GM12892 (cell line): ENCODE data around the gene ZNF30.

Experiments used
- POLR2AphosphoS5 ChIP-seq: IDR thresholded peaks from 2 replicates; pipeline ENCODE4 v1.6.1; 2011; ENCODE audit warnings: low read depth, low read length, control low read depth
- TAF1 ChIP-seq: IDR thresholded peaks from 2 replicates; pipeline ENCODE4 v1.6.1; 2011; ENCODE audit warnings: low read depth, mild to moderate bottlenecking, control low read depth, low read length, borderline replicate concordance

GRCh38 chr19:34960103-34960805 is 33.6 kb downstream of the ZNF30 start:
- no peak for TF ChIP-seq TAF1
- TF ChIP-seq POLR2AphosphoS5, result no peak
